Caco-2 (cell line): ENCODE results near the gene IFITM10. TPM values are rescaled to one million over a fixed set of nuclear protein-coding genes. Genes with fewer than 3 reads are reported as not detected.

Experiments
- BruUV-seq: library from RNA; stranded (reverse); fragments of 400-500 nt; replicated peaks from 2 replicates; lab custom pipeline; 2021; lab: Mats Ljungman, UMichigan
- CTCF ChIA-PET: fragments of 300-600 bp; sonication (Branson Sonifier 250); formaldehyde crosslinking; loops from one replicate; lab custom pipeline; 2022; ENCODE audit warnings: antibody characterized with exemption; lab: Charles Lee
- POLR2A ChIA-PET: fragments of 300-600 bp; sonication (Branson Sonifier 250); formaldehyde crosslinking; loops from one replicate; lab custom pipeline; 2022; ENCODE audit warnings: antibody characterized with exemption; lab: Charles Lee
- DNase-seq, 2 experiments: peaks; one replicate each; pipeline versions ENCODE4 v3.0.0 to v3.0.0-alpha.2; 2020 to 2022
- H3K27me3 ChIP-seq: replicated peaks from 2 replicates; pipeline ENCODE4 v1.6.0; 2011; ENCODE audit warnings: low read length; ENCODE audit not compliant: control insufficient read depth, insufficient read depth
- H3K36me3 ChIP-seq: 2 replicates; pipeline ENCODE4 v1.5.1; 2011; ENCODE audit warnings: low read length; ENCODE audit not compliant: control insufficient read depth, insufficient read depth
- H3K4me1 ChIP-seq: fragments of 250-450 bp; sonication (Bioruptor Pico); 2 replicates; pipeline ENCODE4 v1.5.1; 2020; ENCODE audit warnings: mild to moderate bottlenecking
- H3K4me3 ChIP-seq: 2 replicates; pipeline ENCODE4 v1.5.1; 2011; ENCODE audit warnings: low read depth, mild to moderate bottlenecking, control low read depth, low read length
- H3K9me3 ChIP-seq: fragments of 250-450 bp; sonication (Bioruptor Pico); 2 replicates; pipeline ENCODE4 v1.5.1; 2020; ENCODE audit warnings: mild to moderate bottlenecking, moderate library complexity
- H3K27ac Mint-ChIP-seq: one replicate; pipeline ENCODE4 v1.8.0; 2022; ENCODE audit warnings: mixed read lengths; ENCODE audit not compliant: unreplicated experiment
- H3K27me3 Mint-ChIP-seq: one replicate; pipeline ENCODE4 v1.8.0; 2022; ENCODE audit warnings: mixed read lengths; ENCODE audit not compliant: insufficient read depth, unreplicated experiment
- H3K36me3 Mint-ChIP-seq: one replicate; pipeline ENCODE4 v1.8.0; 2022; ENCODE audit warnings: mild to moderate bottlenecking, mixed read lengths; ENCODE audit not compliant: insufficient read depth, unreplicated experiment
- H3K4me1 Mint-ChIP-seq: one replicate; pipeline ENCODE4 v1.8.0; 2022; ENCODE audit warnings: low read depth, mixed read lengths; ENCODE audit not compliant: unreplicated experiment
- H3K4me3 Mint-ChIP-seq: one replicate; pipeline ENCODE4 v1.8.0; 2022; ENCODE audit warnings: mild to moderate bottlenecking, moderate library complexity, mixed read lengths; ENCODE audit not compliant: unreplicated experiment
- H3K9me3 Mint-ChIP-seq: one replicate; pipeline ENCODE4 v1.8.0; 2022; ENCODE audit warnings: mixed read lengths; ENCODE audit not compliant: unreplicated experiment
- intact Hi-C: fragments of 100-400 bp; cut with micrococcal nuclease; formaldehyde crosslinking; loops from one replicate; pipeline ENCODE4 v1.10.0; 2022; ENCODE audit not compliant: unreplicated experiment
- total RNA-seq: library from RNA; stranded (reverse); gene quantifications from 2 replicates; pipeline ENCODE4 v1.2.3, GENCODE V29; 2022
- TF ChIP-seq, protein P1 (sequence below), 2 experiments: fragments of 200-600 bp in 1 of 2; IDR thresholded peaks; 1 replicate in 1 of 2; 2 replicates in 1 of 2; pipeline versions ENCODE4 v1.5.1 to v1.8.0; 2011 to 2022; ENCODE audit warnings: antibody characterized with exemption in 1 of 2, control low read depth in 1 of 2, inconsistent platforms in 1 of 2, low read depth in 1 of 2, low read length in 1 of 2, mild to moderate bottlenecking in 1 of 2, moderate library complexity in 1 of 2; ENCODE audit not compliant: insufficient read depth in 1 of 2, severe bottlenecking in 1 of 2, unreplicated experiment in 1 of 2

IFITM10 gene
- total RNA-seq, 1 experiment from 2014 or later, result 2.7 TPM

DNA sequence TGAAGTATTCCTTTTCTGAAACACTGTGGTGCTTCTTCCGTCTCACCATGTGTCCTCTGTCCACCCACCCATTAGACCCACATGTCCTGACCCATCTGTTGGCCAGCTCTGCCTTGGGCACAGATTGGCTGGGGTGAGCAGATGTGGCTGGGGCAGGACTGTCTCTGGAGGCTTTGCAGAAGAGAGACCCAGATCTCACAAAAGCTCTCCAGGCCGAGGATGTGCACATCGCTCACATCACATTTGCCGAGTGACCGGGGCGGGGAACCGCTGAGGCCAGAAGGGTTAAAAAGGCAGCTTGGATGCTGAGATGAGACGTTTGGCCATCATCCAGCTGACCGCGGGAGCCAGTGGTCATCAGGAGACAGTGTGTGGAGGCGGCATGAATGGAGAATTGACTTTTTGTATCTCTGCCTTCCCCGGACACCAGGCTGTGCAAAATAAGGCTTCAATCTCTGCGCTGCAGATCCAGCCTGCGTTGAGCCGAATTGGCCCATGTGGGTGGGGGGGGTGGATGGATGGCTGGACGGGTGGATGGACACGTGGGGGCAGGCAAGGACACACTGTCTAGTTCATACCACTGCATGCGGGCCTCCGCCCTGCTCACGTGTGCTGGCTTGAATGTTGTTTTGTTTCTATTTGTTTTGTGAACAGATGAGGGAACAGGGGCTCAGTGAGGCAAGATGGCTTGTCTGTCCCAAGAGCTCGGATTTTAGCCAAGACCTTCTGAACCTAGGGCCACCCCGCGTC lies 6.1 kb downstream of the IFITM10 start:
- H3K27me3 Mint-ChIP-seq, result peaks cover 4% of the 10 kb centered on the region
- no peak overlapping the region for H3K27ac Mint-ChIP-seq
- DNase-seq, result peak in 1 of 2 experiments; percentile 28
- no peak overlapping the region for H3K4me3 Mint-ChIP-seq
- Histone ChIP-seq H3K9me3 (no peaks in the 10 kb centered on the region), H3K4me3 (no peak overlapping the region), H3K4me1 (0 out of 2 replicates have a peak, but pooled peaks cover 6% of the 10 kb centered on the region), H3K36me3 (no peaks in the 10 kb centered on the region), H3K27me3 (no peaks in the 10 kb centered on the region)
- peaks cover 9% of the 10 kb centered on the region for H3K36me3 Mint-ChIP-seq
- TF ChIP-seq, protein P1, sequence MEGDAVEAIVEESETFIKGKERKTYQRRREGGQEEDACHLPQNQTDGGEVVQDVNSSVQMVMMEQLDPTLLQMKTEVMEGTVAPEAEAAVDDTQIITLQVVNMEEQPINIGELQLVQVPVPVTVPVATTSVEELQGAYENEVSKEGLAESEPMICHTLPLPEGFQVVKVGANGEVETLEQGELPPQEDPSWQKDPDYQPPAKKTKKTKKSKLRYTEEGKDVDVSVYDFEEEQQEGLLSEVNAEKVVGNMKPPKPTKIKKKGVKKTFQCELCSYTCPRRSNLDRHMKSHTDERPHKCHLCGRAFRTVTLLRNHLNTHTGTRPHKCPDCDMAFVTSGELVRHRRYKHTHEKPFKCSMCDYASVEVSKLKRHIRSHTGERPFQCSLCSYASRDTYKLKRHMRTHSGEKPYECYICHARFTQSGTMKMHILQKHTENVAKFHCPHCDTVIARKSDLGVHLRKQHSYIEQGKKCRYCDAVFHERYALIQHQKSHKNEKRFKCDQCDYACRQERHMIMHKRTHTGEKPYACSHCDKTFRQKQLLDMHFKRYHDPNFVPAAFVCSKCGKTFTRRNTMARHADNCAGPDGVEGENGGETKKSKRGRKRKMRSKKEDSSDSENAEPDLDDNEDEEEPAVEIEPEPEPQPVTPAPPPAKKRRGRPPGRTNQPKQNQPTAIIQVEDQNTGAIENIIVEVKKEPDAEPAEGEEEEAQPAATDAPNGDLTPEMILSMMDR (IDR thresholded peaks at IDR 0.05; ENCODE audit: insufficient read depth in 1 of 2, low read depth in 1 of 2, low read length in 1 of 2, severe bottlenecking in 1 of 2, unreplicated experiment in 1 of 2), result no peak
- H3K9me3 Mint-ChIP-seq, result peaks cover 8% of the 10 kb centered on the region
- no peaks in the 10 kb centered on the region for H3K4me1 Mint-ChIP-seq
- intact Hi-C loops, result no loop called here
- ChIA-PET POLR2A (no interaction called here), CTCF (interaction anchor here (1.6 kb wide), 1 partner anchor 91 kb away, joined by 6 read pairs; no protein-coding TSS in a partner anchor)
- no TSS peak for BruUV-seq

DNA sequence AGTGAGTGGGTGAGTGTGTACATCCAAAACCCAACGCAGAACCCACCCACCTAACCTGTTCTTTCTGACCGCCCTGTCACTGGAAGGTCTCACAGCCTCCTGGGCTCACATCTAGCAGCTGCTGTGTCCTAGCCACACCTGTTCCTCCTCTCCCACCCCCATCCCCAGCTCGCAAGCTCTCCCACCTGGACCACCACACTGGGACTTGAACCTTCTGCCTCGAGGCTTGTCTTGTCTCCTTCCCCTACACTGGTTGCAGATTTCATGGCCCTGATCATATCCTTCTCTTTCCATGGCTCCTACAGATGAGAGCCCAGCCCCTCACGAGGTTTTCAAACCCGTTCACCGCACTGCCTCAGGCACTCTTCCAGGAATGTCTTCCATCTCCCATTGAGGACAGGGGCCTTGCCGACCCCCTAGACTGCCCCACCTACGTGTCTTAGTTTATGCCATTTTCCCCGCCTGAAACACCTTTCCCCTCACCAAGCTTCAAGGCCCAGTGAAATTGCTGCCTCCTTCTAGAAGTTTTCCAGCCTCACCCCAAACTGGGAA lies 6.7 kb downstream of the IFITM10 start:
- ChIA-PET POLR2A (no interaction called here), CTCF (interaction anchor here (1.6 kb wide), 1 partner anchor 91 kb away, joined by 6 read pairs; no protein-coding TSS in a partner anchor)
- no peaks in the 10 kb centered on the region for H3K36me3 ChIP-seq
- H3K27me3 ChIP-seq, result no peaks in the 10 kb centered on the region
- Mint-ChIP-seq H3K27me3 (peaks cover 4% of the 10 kb centered on the region), H3K4me1 (no peaks in the 10 kb centered on the region), H3K27ac (no peak overlapping the region), H3K4me3 (no peak overlapping the region), H3K36me3 (peaks cover 3% of the 10 kb centered on the region), H3K9me3 (peaks cover 10% of the 10 kb centered on the region)
- intact Hi-C loops, result no loop called here
- no TSS peak for BruUV-seq
- 0 out of 2 replicates have a peak, but pooled peaks cover under 1% of the 10 kb centered on the region for H3K4me1 ChIP-seq
- peak in 1 of 2 experiments; percentile 18 for DNase-seq
- H3K9me3 ChIP-seq, result no peaks in the 10 kb centered on the region
- H3K4me3 ChIP-seq, result no peak overlapping the region
- TF ChIP-seq, protein P1 (IDR thresholded peaks at IDR 0.05; ENCODE audit: insufficient read depth in 1 of 2, low read depth in 1 of 2, low read length in 1 of 2, severe bottlenecking in 1 of 2, unreplicated experiment in 1 of 2), result no peak

DNA sequence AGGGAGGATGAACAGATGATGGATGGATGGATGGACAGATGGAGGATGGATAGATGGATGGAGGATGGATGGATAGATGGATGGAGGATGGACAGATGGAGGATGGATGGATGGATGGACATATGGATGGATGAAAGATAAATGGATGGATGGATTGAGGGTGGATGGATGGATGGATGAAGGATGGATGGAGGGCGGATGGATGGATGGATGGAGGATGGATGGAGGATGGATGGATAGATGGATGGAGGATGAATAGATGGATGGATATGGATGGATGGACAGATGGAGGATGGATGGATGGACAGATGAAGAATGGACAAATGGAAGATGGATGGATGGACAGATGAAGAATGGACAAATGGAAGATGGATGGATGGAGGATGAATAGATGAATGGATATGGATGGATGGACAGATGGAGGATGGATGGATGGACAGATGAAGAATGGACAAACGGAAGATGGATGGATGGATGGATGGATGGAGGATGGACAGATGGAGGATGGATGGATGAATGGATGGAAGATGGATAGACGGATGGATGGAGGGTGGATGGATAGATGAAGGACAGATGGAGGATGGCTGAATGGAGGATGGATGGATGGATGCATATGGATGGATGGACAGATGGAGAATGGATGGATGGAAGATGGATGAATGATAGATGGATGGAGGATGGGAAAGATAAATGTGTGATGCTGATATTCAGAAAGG lies 7.4 kb downstream of the IFITM10 start:
- H3K4me3 Mint-ChIP-seq, result no peak overlapping the region

More for the DNA sequence above, 7.4 kb downstream of the IFITM10 start:
- no peaks in the 10 kb centered on the region for H3K9me3 ChIP-seq
- BruUV-seq, result no TSS peak
- no peaks in the 10 kb centered on the region; the same call in 1 of the 2 replicates for H3K27me3 ChIP-seq
- POLR2A ChIA-PET, result no interaction called here
- no peak for DNase-seq
- H3K4me1 ChIP-seq, result no peaks in the 10 kb centered on the region
- H3K9me3 Mint-ChIP-seq, result peaks cover 16% of the 10 kb centered on the region
- CTCF ChIA-PET, result no interaction called here
- no peaks in the 10 kb centered on the region for H3K36me3 Mint-ChIP-seq
- no peak overlapping the region for H3K27ac Mint-ChIP-seq
- TF ChIP-seq, protein P1 (IDR thresholded peaks at IDR 0.05; ENCODE audit: insufficient read depth in 1 of 2, low read depth in 1 of 2, low read length in 1 of 2, severe bottlenecking in 1 of 2, unreplicated experiment in 1 of 2), result no peak
- H3K27me3 Mint-ChIP-seq, result peaks cover 8% of the 10 kb centered on the region
- intact Hi-C loops, result no loop called here
- no peak overlapping the region for H3K4me3 ChIP-seq
- H3K4me1 Mint-ChIP-seq, result no peaks in the 10 kb centered on the region
- no peaks in the 10 kb centered on the region for H3K36me3 ChIP-seq
